NCI-H2227 treated with DMSO at 0.1 percent for 48 hours (cell line): ENCODE measurements around the gene SEMA3F.
A peak's percentile ranks its signal among the peaks of the same experiment; 100 is the strongest.
"Not testable (repeated sequence)": the region's sequence is repeated elsewhere in the genome, so short reads cannot be mapped to it uniquely, and the experiment has no call there.

Experiments used
- DNase-seq: peaks from one replicate; lab custom pipeline; 2025; lab: John Stamatoyannopoulos, UW

SEMA3F gene

GRCh38 chr3:50193746-50194127, 38.6 kb downstream of the SEMA3F start:
- no peak for DNase-seq

- no peak for DNase-seq
Observed at GRCh38 chr3:50194128-50194902, 39.2 kb downstream of the SEMA3F start.

GRCh38 chr3:50194903-50195500, 39.9 kb downstream of the SEMA3F start:
- no peak for DNase-seq

GRCh38 chr3:50195501-50196252, 40.6 kb downstream of the SEMA3F start:
- no peak for DNase-seq

GRCh38 chr3:50196253-50196801, 41.2 kb downstream of the SEMA3F start:
- no peak for DNase-seq

GRCh38 chr3:50201573-50202315, 46.6 kb downstream of the SEMA3F start:
- no peak for DNase-seq

- no peak for DNase-seq
Observed at GRCh38 chr3:50202353-50203112, 47.4 kb downstream of the SEMA3F start.

- no peak for DNase-seq
Observed at GRCh38 chr3:50203113-50203808, 48.1 kb downstream of the SEMA3F start.

- no peak for DNase-seq
Observed at GRCh38 chr3:50203809-50204803, 49.0 kb downstream of the SEMA3F start.

GRCh38 chr3:50204804-50205412, 49.8 kb downstream of the SEMA3F start, which contains the start of gene SLC38A3:
Gene SLC38A3 (plus strand): TSS chr3:50205271. CDS start chr3:50214200, 8,929 bp downstream.
- peak; percentile 2 for DNase-seq

- peak; percentile 21 for DNase-seq
Observed at GRCh38 chr3:50205413-50206276, 50.5 kb downstream of the SEMA3F start.

GRCh38 chr3:50207359-50208042, 52.4 kb downstream of the SEMA3F start:
- DNase-seq: no peak

GRCh38 chr3:50208677-50209344, 53.7 kb downstream of the SEMA3F start:
- no peak for DNase-seq

- no peak for DNase-seq
Observed at GRCh38 chr3:50210176-50210509, 55.0 kb downstream of the SEMA3F start.

- DNase-seq: no peak
Observed at GRCh38 chr3:50210510-50211367, 55.6 kb downstream of the SEMA3F start.

GRCh38 chr3:50211368-50211717, 56.2 kb downstream of the SEMA3F start:
- not testable (repeated sequence) for DNase-seq
